SU-DHL-6 (cell line): Measurements from ENCODE around the gene CDH23.

Experiments
- H2AFZ ChIP-seq: fragments of 200-600 bp; sonication (generic); 2 replicates; pipeline ENCODE4 v1.6.1; 2014; ENCODE audit warnings: low read depth, mild to moderate bottlenecking, moderate library complexity, mixed read lengths, antibody characterized with exemption, low read length; ENCODE audit not compliant: severe bottlenecking
- H3F3A ChIP-seq: fragments of 200-600 bp; shearing (Covaris generic); 2 replicates; pipeline ENCODE4 v1.6.0; 2016; ENCODE audit warnings: antibody characterized with exemption, mild to moderate bottlenecking; ENCODE audit not compliant: insufficient read depth
- H3K27ac ChIP-seq: fragments of 200-600 bp; sonication (generic); 2 replicates; pipeline ENCODE4 v1.5.1; 2016; ENCODE audit warnings: low read depth, mild to moderate bottlenecking, low read length, moderate library complexity, mixed read lengths
- H3K27me3 ChIP-seq: fragments of 200-600 bp; sonication (generic), shearing (Covaris generic); 2 replicates; pipeline ENCODE4 v1.6.0; 2014; ENCODE audit warnings: mild to moderate bottlenecking, low read length
- H3K36me3 ChIP-seq: fragments of 200-600 bp; sonication (generic); 2 replicates; pipeline ENCODE4 v1.6.1; 2014; ENCODE audit warnings: mild to moderate bottlenecking, low read length, mixed read lengths
- H3K4me2 ChIP-seq: fragments of 300-600, 200-600 bp; shearing (Covaris generic), sonication (generic); 2 replicates; pipeline ENCODE4 v1.6.0; 2014; ENCODE audit warnings: low read length, low read depth, mild to moderate bottlenecking; ENCODE audit not compliant: poor library complexity, severe bottlenecking
- H3K4me3 ChIP-seq: fragments of 200-600 bp; sonication (generic); 2 replicates; pipeline ENCODE4 v1.5.1; 2014; ENCODE audit warnings: antibody characterized with exemption, low read length, mild to moderate bottlenecking, mixed read lengths; ENCODE audit not compliant: insufficient read depth, poor library complexity, severe bottlenecking
- H3K79me2 ChIP-seq: fragments of 200-600 bp; sonication (generic); 2 replicates; pipeline ENCODE4 v1.6.1; 2014; ENCODE audit warnings: mild to moderate bottlenecking, low read length, moderate library complexity; ENCODE audit not compliant: insufficient read depth
- H3K9ac ChIP-seq: fragments of 200-600 bp; sonication (generic); 2 replicates; pipeline ENCODE4 v1.7.0; 2014; ENCODE audit warnings: mild to moderate bottlenecking, low read length
- H3K9me2 ChIP-seq: fragments of 200-600 bp; sonication (generic); replicated peaks from 2 replicates; pipeline ENCODE4 v1.6.1; 2014; ENCODE audit warnings: low read length; ENCODE audit not compliant: insufficient read depth
- H3K9me3 ChIP-seq: fragments of 200-600 bp; sonication (generic); 2 replicates; pipeline ENCODE4 v1.6.1; 2014; ENCODE audit warnings: low read length, mixed read lengths; ENCODE audit not compliant: insufficient read depth
- H4K20me1 ChIP-seq: fragments of 200-600 bp; sonication (generic); 2 replicates; pipeline ENCODE4 v1.6.1; 2014; ENCODE audit warnings: low read depth, mild to moderate bottlenecking, antibody characterized with exemption, low read length, moderate library complexity, mixed read lengths
- CTCF ChIP-seq: fragments of 200-600 bp; sonication (generic); IDR thresholded peaks from one replicate; pipeline ENCODE4 v1.5.1; 2017; ENCODE audit warnings: antibody characterized with exemption, mild to moderate bottlenecking, low read length, moderate library complexity; ENCODE audit not compliant: insufficient read depth, poor library complexity, severe bottlenecking
- EZH2phosphoT487 ChIP-seq: fragments of 200-600 bp; sonication (generic), shearing (Covaris generic); conservative IDR thresholded peaks from 2 replicates; pipeline ENCODE4 v1.6.1; 2018; ENCODE audit warnings: mild to moderate bottlenecking, antibody characterized with exemption, low read length, moderate library complexity, mixed read lengths

The CDH23 gene

GRCh38 chr10:71640607-71641006, 243.9 kb downstream of the CDH23 start:
- no peak overlapping the region for H3K4me3 ChIP-seq
- no peaks in the 10 kb centered on the region for H3F3A ChIP-seq
- H3K9me2 ChIP-seq = no peaks in the 10 kb centered on the region
- no peak overlapping the region for H3K4me2 ChIP-seq
- H2AFZ ChIP-seq = no peak overlapping the region
- H3K36me3 ChIP-seq = no peaks in the 10 kb centered on the region
- H3K9ac ChIP-seq = no peak overlapping the region
- no peaks in the 10 kb centered on the region for H3K79me2 ChIP-seq
- no peaks in the 10 kb centered on the region for H3K27me3 ChIP-seq
- H4K20me1 ChIP-seq = no peaks in the 10 kb centered on the region
- H3K27ac ChIP-seq = no peak overlapping the region
- no peaks in the 10 kb centered on the region for H3K9me3 ChIP-seq
- TF ChIP-seq CTCF (no peak), EZH2phosphoT487 (no peak)

- Histone ChIP-seq H3K4me3 (no peak overlapping the region), H3K9me3 (no peaks in the 10 kb centered on the region), H3K36me3 (no peaks in the 10 kb centered on the region), H3K9me2 (no peaks in the 10 kb centered on the region), H2AFZ (no peak overlapping the region), H3K27me3 (no peaks in the 10 kb centered on the region), H4K20me1 (no peaks in the 10 kb centered on the region), H3F3A (no peaks in the 10 kb centered on the region), H3K27ac (no peak overlapping the region), H3K4me2 (no peak overlapping the region), H3K9ac (no peak overlapping the region), H3K79me2 (no peaks in the 10 kb centered on the region)
- no peak for TF ChIP-seq EZH2phosphoT487
- no peak for TF ChIP-seq CTCF
Measured at GRCh38 chr10:71641449-71641848, 244.7 kb downstream of the CDH23 start.

- Histone ChIP-seq H3K79me2 (no peaks in the 10 kb centered on the region), H3K9me2 (no peaks in the 10 kb centered on the region), H3K27ac (no peak overlapping the region), H4K20me1 (no peaks in the 10 kb centered on the region), H3F3A (no peaks in the 10 kb centered on the region), H3K9me3 (no peaks in the 10 kb centered on the region), H3K4me3 (no peak overlapping the region), H3K27me3 (no peaks in the 10 kb centered on the region), H3K4me2 (no peak overlapping the region), H3K36me3 (no peaks in the 10 kb centered on the region), H3K9ac (no peak overlapping the region), H2AFZ (no peak overlapping the region)
- TF ChIP-seq CTCF = no peak
- no peak for TF ChIP-seq EZH2phosphoT487
Measured at GRCh38 chr10:71641986-71642385, 245.3 kb downstream of the CDH23 start.
